GM19467 (cell line): ENCODE measurements around the gene BAX.

Experiments used
- ATAC-seq: cut with Tn5 transposase; IDR thresholded peaks from one replicate; pipeline ENCODE4 v1.9.1; 2021; ENCODE audit warnings: mild to moderate bottlenecking, moderate library complexity; ENCODE audit not compliant: unreplicated experiment

BAX gene

DNA sequence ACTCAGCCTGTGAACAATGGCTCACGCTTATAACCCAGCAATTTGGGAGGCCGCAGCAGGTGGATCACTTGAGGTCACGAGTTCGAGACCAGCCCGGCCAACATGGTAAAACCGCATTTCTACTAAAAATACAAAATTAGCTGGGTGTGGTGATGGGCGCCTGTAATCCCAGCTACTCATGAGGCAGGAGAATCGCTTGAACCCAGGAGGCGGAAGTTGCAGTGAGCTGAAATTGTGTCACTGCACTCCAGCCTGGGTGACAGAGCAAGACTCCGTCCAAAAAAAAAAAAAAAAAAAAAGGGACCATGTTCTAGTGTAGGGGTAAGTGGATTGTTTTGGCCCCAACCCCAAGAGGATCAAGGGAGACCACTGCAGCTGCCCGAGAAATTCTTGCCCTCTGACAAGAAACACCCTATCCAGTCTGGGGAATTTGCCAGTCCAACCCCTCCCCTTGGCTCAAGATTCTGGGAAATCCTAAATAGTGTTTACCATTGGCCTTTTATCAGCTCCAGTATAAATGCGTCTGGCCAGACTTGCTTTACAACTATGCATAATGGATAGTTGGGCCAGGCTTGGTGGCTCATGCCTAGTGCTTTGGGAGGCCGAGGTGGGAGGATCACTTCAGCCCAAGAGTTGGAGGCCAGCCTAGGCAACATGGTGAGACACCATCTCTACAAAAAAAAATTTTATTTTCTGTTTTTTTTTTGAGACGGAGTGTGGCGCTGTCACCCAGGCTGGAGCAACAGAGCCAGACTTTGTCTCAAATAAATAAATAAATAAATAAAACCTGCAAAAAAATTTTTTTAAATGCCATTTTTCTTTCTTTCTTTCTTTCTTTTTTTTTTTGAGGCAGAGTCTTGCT lies 26.3 kb upstream of the BAX start:
- ATAC-seq: no peak

- ATAC-seq: peak; percentile 69
These were observed 21.2 kb upstream of the BAX start, which contains the start of gene DHDH for GRCh38 chr19:48933382-48933932. Gene DHDH (plus strand): TSS chr19:48933699. CDS start chr19:48933722, 23 bp downstream.

- ATAC-seq: no peak
These were observed 19.8 kb upstream of the BAX start for GRCh38 chr19:48934837-48935236.

DNA sequence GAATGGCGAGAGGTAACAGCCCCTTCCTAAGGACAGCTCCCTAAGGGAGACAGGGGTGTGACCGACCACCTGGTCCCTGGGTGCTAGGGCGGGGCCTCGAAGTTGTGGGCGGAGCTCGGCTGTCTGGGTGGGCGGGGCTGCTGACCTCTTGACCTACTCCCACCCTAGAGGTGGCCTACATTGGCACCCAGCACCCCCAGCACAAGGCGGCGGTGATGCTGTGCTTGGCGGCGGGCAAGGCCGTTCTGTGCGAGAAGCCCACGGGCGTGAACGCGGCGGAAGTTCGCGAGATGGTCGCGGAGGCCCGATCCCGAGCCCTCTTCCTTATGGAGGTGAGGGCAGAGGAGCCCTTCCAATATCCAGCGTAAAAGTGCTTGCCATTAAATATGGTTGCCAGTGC lies 18.8 kb upstream of the BAX start:
- ATAC-seq: no peak

DNA sequence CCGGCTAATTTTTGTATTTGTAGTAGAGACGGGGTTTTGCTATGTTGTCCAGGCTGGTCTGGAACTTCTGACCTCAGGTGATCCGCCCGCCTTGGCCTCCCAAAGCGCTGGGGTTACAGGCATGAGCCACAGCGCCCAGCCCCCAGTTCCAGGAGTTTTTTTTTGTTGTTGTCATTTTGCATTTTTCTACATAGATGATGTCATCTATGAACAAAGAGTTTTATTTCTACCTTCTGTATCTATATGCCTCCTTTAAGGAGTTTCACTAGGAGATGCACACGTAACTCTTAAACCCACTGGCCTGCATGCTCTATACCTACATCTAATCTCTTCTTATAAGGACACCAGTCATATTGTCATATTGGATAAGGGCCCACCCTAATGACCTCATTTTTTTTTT lies 16.4 kb upstream of the BAX start:
- ATAC-seq: no peak

DNA sequence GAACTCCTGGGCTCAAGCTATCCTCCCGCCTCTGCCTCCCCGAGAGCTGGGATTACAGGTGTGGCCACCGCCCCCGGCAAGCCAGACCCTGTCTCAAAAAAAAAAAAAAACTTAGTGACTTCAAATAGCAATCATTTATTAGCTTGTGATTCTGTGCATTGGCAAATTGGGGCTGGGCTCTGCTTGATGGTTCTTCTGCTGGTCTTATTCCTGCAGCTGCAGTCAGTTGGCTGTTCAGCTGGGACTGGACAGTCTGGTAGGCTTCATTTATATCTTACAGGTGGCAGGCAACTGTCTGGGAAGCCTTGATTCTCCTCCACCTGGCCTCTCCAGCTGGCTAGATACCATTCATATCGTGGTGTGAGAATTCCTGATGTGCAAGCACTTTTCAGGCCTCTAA lies 13.8 kb upstream of the BAX start:
- no peak for ATAC-seq

DNA sequence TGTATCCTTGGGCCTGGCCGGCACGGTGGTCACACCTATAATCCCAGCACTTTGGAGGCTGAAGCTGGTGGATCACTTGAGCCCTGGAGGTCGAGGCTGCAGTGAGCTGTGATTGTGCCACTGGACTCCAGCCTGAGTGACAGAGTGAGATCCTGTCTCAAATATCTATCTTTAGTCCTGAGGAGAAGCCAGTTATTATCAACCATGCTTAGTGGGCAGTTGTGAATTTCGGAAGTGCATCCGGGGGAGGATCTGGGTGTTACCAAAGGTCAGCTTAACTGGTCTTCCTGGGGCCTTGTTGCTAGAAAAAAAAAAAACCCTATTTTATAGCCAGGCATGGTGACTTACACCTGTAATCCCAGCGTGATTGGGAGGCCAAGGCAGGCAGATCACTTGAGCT lies 11.6 kb upstream of the BAX start:
- ATAC-seq: no peak

- ATAC-seq: no peak
These were observed 9.3 kb upstream of the BAX start for GRCh38 chr19:48945415-48945814.

GRCh38 chr19:48945817-48946216 lies 8.9 kb upstream of the BAX start:
- no peak for ATAC-seq

GRCh38 chr19:48946463-48947257 lies 8.0 kb upstream of the BAX start:
- ATAC-seq: no peak

GRCh38 chr19:48947258-48947542 lies 7.5 kb upstream of the BAX start:
- ATAC-seq: no peak

- no peak for ATAC-seq
These were observed 4.5 kb upstream of the BAX start for GRCh38 chr19:48950159-48950558.

DNA sequence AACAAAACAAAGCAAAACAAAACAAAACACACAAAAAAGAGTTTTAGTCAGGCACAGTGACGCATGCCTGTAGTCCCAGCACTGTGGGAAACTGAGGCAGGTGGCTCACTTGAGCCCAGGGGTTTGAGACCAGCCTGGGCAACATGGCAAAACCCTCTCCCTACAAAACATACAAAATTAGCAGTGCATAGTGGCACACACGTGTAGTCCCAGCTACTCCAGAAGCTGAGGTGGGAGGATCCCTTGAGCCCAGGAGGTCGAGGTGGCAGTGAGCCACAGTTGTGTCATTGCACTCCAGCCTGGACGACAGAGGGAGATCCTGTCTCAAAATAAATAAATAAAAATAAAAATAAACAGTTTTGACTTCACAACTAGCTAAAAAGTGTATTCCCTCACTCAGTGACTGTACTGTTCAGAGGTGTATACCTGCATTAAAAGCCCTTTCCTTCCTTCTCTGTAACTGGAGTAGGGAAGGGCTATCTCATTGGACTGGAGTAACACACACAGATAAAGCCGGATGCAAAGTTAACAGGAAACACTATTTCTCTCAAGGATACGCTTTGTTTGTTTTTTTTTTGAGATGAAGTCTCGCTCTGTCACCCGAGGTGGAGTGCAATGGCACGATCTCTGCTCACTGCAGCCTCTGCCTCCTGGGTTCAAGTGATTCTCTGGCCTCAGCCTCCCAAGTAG lies 3.7 kb upstream of the BAX start:
- no peak for ATAC-seq

DNA sequence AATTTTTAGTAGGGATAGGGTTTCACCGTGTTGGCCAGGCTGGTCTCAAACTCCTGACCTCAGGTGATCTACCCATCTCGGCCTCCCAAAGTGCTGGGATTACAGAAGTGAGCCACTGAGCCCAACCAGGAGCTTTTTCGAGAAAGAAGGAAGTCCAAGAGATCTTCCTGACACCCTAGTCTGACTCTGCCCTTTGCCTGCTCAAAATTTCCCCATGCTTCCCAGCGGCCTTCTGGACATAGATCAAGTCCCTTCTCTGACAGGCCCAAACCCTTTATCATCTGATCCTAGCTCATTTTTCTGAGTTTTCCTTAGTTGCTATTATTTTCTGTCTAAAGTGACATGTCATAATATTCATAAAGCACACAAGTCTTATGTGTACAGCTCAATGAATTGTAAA lies 1.5 kb upstream of the BAX start:
- no peak for ATAC-seq

DNA sequence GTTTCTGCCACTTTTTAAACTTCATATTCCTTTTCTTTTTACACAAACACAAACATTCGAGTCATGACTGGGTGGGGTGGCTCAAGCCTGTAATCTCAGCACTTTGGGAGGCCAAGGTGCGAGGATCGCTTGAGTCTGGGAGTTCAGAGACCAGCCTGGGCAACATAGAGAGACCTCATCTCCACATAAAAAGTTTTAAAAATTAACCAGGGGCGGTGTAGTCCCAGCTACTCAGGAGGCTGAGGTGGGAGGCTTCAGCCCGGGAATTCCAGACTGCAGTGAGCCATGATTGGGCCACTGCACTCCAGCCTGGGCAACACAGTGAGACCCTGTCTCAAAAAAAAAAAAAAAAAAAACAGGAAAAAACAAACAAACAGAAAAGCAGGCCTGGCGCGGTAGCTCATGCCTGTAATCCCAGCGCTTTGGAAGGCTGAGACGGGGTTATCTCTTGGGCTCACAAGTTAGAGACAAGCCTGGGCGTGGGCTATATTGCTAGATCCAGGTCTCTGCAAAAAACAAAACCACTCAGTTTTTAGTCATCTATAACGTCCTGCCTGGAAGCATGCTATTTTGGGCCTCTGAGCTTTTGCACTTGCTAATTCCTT lies 583 bp upstream of the BAX start:
- ATAC-seq: no peak

GRCh38 chr19:48955308-48955958 lies 758 bp downstream of the BAX start:
- ATAC-seq: no peak

GRCh38 chr19:48958006-48958405 lies 3.3 kb downstream of the BAX start:
- ATAC-seq: no peak

DNA sequence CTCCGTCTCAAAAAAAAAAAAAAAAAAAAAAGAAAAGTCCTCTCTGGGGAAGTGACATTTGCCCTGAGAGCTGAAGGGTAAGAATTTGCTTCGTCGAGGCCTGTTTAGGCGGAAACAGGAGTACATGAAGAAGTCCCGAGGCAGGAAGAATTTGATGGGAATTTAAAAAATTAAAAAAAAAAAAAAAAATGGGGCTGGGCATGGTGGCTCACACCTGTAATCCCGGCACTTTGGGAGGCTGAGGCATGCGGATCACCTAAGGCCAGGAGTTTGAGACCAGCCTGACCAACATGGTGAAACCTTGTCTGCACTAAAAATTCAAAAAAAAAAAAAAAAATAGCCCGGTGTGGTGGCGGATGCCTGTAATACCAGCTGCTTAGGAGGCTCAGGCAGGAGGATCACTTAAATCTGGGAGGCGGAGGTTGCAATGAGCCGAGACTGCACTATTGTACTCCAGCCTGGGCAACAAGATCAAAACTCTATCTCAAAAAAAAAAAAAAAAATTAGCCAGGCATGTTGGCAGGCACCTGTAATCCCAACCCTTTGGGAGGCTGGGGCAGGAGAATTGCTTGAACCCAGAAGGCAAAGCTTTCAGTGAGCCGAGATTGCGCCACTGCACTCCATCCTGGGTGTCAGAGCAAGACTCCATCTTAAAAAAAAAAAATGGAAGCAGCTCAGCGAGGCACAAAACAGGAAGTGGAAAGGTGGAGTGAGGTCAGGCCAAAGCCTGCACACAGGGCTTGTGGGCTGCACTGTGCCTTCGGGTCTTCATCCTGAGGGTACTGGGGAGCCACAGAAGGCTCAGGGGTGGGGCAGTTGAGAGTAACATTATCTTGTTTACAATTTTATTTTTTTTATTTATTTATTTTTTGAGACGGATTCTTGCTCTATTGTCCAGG lies 4.9 kb downstream of the BAX start:
- ATAC-seq: no peak

DNA sequence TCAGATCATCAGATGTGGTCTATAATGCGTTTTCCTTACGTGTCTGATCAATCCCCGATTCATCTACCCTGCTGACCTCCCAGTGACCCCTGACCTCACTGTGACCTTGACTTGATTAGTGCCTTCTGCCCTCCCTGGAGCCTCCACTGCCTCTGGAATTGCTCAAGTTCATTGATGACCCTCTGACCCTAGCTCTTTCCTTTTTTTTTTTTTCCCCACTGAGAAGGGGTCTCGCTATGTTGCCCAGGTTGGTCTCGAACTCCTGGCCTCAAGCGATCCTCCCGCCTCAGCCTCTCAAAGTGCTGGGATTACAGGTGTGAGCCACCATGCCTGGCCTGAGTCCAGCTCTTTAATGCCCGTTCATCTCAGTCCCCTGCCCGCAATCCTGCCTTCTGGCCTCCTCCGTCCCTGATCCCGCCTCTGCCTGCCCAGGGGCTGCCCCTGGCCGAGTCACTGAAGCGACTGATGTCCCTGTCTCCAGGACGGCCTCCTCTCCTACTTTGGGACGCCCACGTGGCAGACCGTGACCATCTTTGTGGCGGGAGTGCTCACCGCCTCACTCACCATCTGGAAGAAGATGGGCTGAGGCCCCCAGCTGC lies 6.5 kb downstream of the BAX start:
- ATAC-seq: no peak
